Choroid plexus epithelial cell (primary cell): ENCODE measurements around the gene ADARB2.

ENCODE experiments used
- DNase-seq: peaks from one replicate; pipeline ENCODE4 v3.0.0-alpha.2; 2010; ENCODE audit warnings: low read depth
- H3K4me3 ChIP-seq: 2 replicates; pipeline ENCODE4 v1.5.1; 2011; ENCODE audit warnings: low read depth, mild to moderate bottlenecking, control low read depth, low read length, moderate library complexity
- TF ChIP-seq, protein P1 (sequence below): conservative IDR thresholded peaks from 2 replicates; pipeline ENCODE4 v1.5.1; 2011; ENCODE audit warnings: low read depth, mild to moderate bottlenecking, control low read depth, inconsistent platforms, low read length, moderate library complexity

Gene ADARB2

GRCh38 chr10:1153805-1154351 is 583.4 kb downstream of the ADARB2 start:
- H3K4me3 ChIP-seq, result no peak overlapping the region
- TF ChIP-seq, protein P1, sequence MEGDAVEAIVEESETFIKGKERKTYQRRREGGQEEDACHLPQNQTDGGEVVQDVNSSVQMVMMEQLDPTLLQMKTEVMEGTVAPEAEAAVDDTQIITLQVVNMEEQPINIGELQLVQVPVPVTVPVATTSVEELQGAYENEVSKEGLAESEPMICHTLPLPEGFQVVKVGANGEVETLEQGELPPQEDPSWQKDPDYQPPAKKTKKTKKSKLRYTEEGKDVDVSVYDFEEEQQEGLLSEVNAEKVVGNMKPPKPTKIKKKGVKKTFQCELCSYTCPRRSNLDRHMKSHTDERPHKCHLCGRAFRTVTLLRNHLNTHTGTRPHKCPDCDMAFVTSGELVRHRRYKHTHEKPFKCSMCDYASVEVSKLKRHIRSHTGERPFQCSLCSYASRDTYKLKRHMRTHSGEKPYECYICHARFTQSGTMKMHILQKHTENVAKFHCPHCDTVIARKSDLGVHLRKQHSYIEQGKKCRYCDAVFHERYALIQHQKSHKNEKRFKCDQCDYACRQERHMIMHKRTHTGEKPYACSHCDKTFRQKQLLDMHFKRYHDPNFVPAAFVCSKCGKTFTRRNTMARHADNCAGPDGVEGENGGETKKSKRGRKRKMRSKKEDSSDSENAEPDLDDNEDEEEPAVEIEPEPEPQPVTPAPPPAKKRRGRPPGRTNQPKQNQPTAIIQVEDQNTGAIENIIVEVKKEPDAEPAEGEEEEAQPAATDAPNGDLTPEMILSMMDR, result no peak
- no peak for DNase-seq

DNA sequence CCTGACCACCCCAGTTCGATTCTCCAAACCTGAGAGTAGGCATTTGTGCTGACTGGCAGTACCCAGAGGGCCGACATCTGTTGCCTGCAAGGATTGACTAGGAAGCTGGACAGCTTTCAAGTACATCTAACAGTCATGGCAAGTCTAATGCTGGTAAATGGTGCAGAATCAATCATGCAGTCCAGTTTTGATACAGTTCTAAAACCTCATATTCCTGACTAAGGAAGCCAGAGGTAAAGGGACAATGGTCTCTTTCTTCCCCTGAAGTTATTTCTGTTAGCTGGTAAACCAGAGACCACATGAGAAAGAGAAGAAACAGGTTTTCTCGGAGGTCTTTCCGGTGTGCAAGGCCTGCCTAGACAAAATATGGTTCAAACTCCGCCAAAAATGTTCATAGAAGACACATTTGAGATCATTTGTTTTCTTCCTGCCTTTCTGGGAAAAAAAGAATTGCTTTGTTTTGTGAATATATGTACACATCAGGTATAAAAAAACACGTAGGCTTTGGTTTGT is 584.0 kb downstream of the ADARB2 start:
- TF ChIP-seq, protein P1, result no peak
- DNase-seq, result no peak
- H3K4me3 ChIP-seq, result no peak overlapping the region

- TF ChIP-seq, protein P1, result no peak
- no peak overlapping the region for H3K4me3 ChIP-seq
- no peak for DNase-seq
Observed at GRCh38 chr10:1152386-1153250, 584.7 kb downstream of the ADARB2 start.

- DNase-seq, result peak; percentile 5
- TF ChIP-seq, protein P1, result no peak
- H3K4me3 ChIP-seq, result no peak overlapping the region
Observed at GRCh38 chr10:1151076-1152033, 586.0 kb downstream of the ADARB2 start.

DNA sequence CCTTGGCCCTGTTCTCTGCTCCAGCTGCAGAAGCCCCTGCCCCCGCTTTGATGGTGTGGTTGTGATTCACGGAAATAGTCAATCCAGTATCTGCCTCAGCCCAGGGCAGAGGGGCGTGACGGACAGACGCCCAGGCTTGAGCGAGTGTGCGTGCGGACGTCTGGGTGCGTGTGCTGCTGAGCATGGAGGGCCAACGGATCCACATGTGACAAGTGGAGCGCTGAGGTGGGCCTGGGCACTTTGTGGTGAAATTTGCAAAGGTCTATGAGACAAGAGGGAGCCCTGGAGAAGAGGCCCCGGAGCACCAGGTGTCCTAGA is 586.7 kb downstream of the ADARB2 start:
- TF ChIP-seq, protein P1, result no peak

DNA sequence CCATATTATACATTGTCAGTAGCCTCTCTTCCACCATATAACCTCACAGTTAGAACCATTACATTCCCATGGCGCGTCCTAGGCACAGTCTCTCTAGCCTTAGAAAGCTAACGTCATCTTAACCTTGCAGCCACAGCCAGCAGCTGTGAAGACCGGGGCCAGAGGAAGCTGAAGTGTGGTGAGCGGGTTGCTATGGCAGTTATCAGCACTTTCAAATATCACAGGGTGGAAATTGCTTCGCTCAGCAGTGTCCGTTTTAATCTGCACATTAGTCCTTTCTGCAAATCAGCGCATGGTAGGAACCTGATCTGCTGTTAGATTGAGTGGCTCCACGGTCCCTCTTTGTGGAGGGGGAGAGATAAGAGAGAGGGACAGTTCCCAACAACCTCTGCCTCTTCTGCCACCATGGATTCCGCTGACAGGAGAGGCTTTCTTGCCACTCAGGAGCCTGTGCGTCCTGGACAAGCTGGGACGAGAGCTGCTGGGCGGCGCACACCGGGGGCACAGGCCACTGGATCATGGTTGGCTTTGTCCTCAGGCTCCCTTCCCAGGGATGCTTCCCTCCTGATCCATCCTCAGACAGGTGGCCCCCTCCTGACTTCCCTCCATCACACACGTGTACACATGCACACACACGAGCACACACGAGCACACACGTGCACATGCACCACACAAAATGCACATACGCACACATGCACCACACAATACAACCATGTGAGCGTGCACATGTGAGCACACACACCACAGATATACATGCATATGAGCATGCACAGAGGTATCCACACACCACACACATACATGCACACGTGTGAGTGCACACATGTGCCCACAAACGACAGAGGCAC is 587.3 kb downstream of the ADARB2 start:
- H3K4me3 ChIP-seq, result no peak overlapping the region
- peak; percentile 62 for DNase-seq
- TF ChIP-seq, protein P1, result no peak

More for the DNA sequence above, 586.7 kb downstream of the ADARB2 start:
- H3K4me3 ChIP-seq, result no peak overlapping the region
- DNase-seq, result no peak
